Esophagus muscularis mucosa (tissue), 4 donors: ENCODE results near the gene TEAD2. TPM values are rescaled to one million over a fixed set of nuclear protein-coding genes. Genes with fewer than 3 reads are reported as not detected.
"Not testable (repeated sequence)": the region's sequence is repeated elsewhere in the genome, so short reads cannot be mapped to it uniquely, and the experiment has no call there.

Source experiments
- DNase-seq: peaks from one replicate; pipeline ENCODE4 v3.0.0-alpha.2; 2017; ENCODE audit errors: extremely low spot score
- H3K27ac ChIP-seq, 4 donors: fragments of 200-600 bp; sonication (generic); replicated peaks in 1 of 4; 1 replicate in 3 of 4; 2 replicates in 1 of 4; pipeline ENCODE4 v1.5.1; 2016 to 2019; ENCODE audit warnings: mild to moderate bottlenecking in 1 of 4
- H3K27me3 ChIP-seq, 4 donors: fragments of 200-600 bp; sonication (generic); one replicate each; pipeline versions ENCODE4 v1.5.1 to v1.6.0; 2016 to 2019
- H3K36me3 ChIP-seq, 4 donors: fragments of 200-600 bp; sonication (generic); one replicate each; pipeline ENCODE4 v1.5.1; 2016 to 2019
- H3K4me1 ChIP-seq, 4 donors: fragments of 200-600 bp; sonication (generic); one replicate each; pipeline ENCODE4 v1.5.1; 2016 to 2019
- H3K4me3 ChIP-seq, 4 donors: fragments of 200-600 bp; sonication (generic); 1 replicate in 2 of 4; 2 replicates in 2 of 4; pipeline ENCODE4 v1.5.1; 2016 to 2019; ENCODE audit warnings: mild to moderate bottlenecking in 4 of 4, moderate library complexity in 1 of 4
- H3K9me3 ChIP-seq, 4 donors: fragments of 200-600 bp; sonication (generic); 1 replicate in 3 of 4; 2 replicates in 1 of 4; pipeline ENCODE4 v1.5.1; 2016 to 2019
- CTCF ChIP-seq, 3 experiments: fragments of 200-600 bp in 2 of 3; fragments of 450-650 bp in 1 of 3; sonication (generic) in 2 of 3; IDR thresholded peaks; one replicate each; pipeline ENCODE4 v1.5.1; 2017 to 2019; ENCODE audit warnings: antibody characterized with exemption in 3 of 3, mild to moderate bottlenecking in 2 of 3, moderate library complexity in 1 of 3
- EP300 ChIP-seq: sonication (generic); formaldehyde crosslinking; IDR thresholded peaks from one replicate; pipeline ENCODE4 v1.6.1; 2017; ENCODE audit warnings: antibody characterized with exemption
- POLR2A ChIP-seq: fragments of 450-650 bp; IDR thresholded peaks from one replicate; pipeline ENCODE4 v1.6.1; 2017; ENCODE audit warnings: antibody characterized with exemption, moderate library complexity, mild to moderate bottlenecking, low read depth
- POLR2AphosphoS5 ChIP-seq, 2 donors: sonication (generic); formaldehyde crosslinking; IDR thresholded peaks; one replicate each; pipeline ENCODE4 v1.6.1; 2017; ENCODE audit warnings: antibody characterized with exemption in 2 of 2
- WGBS: methylation state at CpG from one replicate; pipeline ENCODE4 v1.1.5; 2018; 5-methylcytosine and 5-hydroxymethylcytosine counted together
- intact Hi-C: fragments of 100-400 bp; cut with DNase I; formaldehyde crosslinking; loops from one replicate; pipeline ENCODE4 v1.15.1; 2023
- total RNA-seq, 4 donors: library from RNA; depleted of rRNA; stranded (reverse); fragments of >200 nt; gene quantifications; one replicate each; pipeline versions ENCODE4 v1.1.0 to v1.2.1, GENCODE V29; 2016

TEAD2 gene
- total RNA-seq, 4 donors from 2014 or later: 40.7 to 73.2 (median 60.5) TPM

- intact Hi-C loops: no loop called here
- 81% methylated on average over 3 of the region's 3 CpGs for WGBS
- Histone ChIP-seq H3K9me3 (peaks cover 0 to 18% (median 14%) of the 10 kb centered on the region in 4 donors), H3K4me1 (no peaks in the 10 kb centered on the region), H3K27me3 (peaks cover 0 to 13% (median 0%) of the 10 kb centered on the region in 4 donors), H3K27ac (no peak overlapping the region), H3K36me3 (no peaks in the 10 kb centered on the region), H3K4me3 (no peak overlapping the region)
- TF ChIP-seq EP300: no peak
- TF ChIP-seq CTCF (IDR thresholded peaks at IDR 0.05): no peak
- TF ChIP-seq POLR2AphosphoS5 (IDR thresholded peaks at IDR 0.05): no peak
- TF ChIP-seq POLR2A: no peak
- no peak for DNase-seq
Measured at GRCh38 chr19:49378512-49378911, 16.3 kb upstream of the TEAD2 start.

- intact Hi-C loops: no loop called here
- peaks cover 0 to 3% (median 2%) of the 10 kb centered on the region in 4 donors for H3K9me3 ChIP-seq
- H3K27me3 ChIP-seq: peaks cover 0 to 5% (median 0%) of the 10 kb centered on the region in 4 donors
- H3K4me1 ChIP-seq: no peaks in the 10 kb centered on the region
- no peak for DNase-seq
- no peak overlapping the region for H3K4me3 ChIP-seq
- WGBS: 86% methylated on average over 15 of the region's 16 CpGs
- no peak for TF ChIP-seq POLR2AphosphoS5 (IDR thresholded peaks at IDR 0.05)
- TF ChIP-seq POLR2A: no peak
- H3K36me3 ChIP-seq: no peaks in the 10 kb centered on the region
- H3K27ac ChIP-seq: no peak overlapping the region
Measured at GRCh38 chr19:49374665-49375434, 12.6 kb upstream of the TEAD2 start.

GRCh38 chr19:49373174-49373573 lies 11.0 kb upstream of the TEAD2 start:
- H3K4me1 ChIP-seq, intact Hi-C loops, H3K4me3 ChIP-seq, DNase-seq, H3K27me3 ChIP-seq, H3K27ac ChIP-seq, H3K36me3 ChIP-seq: not testable (repeated sequence)
- 86% methylated on average over 3 of the region's 3 CpGs for WGBS
- H3K9me3 ChIP-seq: peaks cover 0 to 16% (median 13%) of the 10 kb centered on the region in 4 donors

GRCh38 chr19:49371184-49371583 lies 9.0 kb upstream of the TEAD2 start:
- no peaks in the 10 kb centered on the region for H3K4me1 ChIP-seq
- 90% methylated on average over 3 of the region's 3 CpGs for WGBS
- H3K36me3 ChIP-seq: no peaks in the 10 kb centered on the region
- H3K27me3 ChIP-seq: peaks cover 0 to 2% (median 0%) of the 10 kb centered on the region in 4 donors
- H3K9me3 ChIP-seq: peaks cover 0 to 16% (median 13%) of the 10 kb centered on the region in 4 donors
- TF ChIP-seq POLR2A: no peak
- TF ChIP-seq POLR2AphosphoS5 (IDR thresholded peaks at IDR 0.05): no peak
- no peak for TF ChIP-seq EP300
- no peak for TF ChIP-seq CTCF (IDR thresholded peaks at IDR 0.05)
- no peak for DNase-seq
- intact Hi-C loops: no loop called here
- H3K27ac ChIP-seq: no peak overlapping the region
- H3K4me3 ChIP-seq: no peak overlapping the region

GRCh38 chr19:49368711-49369358 lies 6.6 kb upstream of the TEAD2 start:
- WGBS: 85% methylated on average over 5 of the region's 5 CpGs
- H3K4me3 ChIP-seq: no peak overlapping the region
- TF ChIP-seq POLR2A (no peak), CTCF (IDR thresholded peaks at IDR 0.05) (no peak), EP300 (no peak), POLR2AphosphoS5 (IDR thresholded peaks at IDR 0.05) (no peak)
- peaks cover 0 to 6% (median 4%) of the 10 kb centered on the region in 4 donors for H3K4me1 ChIP-seq
- intact Hi-C loops: no loop called here
- no peak overlapping the region for H3K27ac ChIP-seq
- H3K36me3 ChIP-seq: no peaks in the 10 kb centered on the region
- no peak for DNase-seq
- H3K27me3 ChIP-seq: no peaks in the 10 kb centered on the region
- peaks cover 0 to 16% (median 13%) of the 10 kb centered on the region in 4 donors for H3K9me3 ChIP-seq
